Endodermal cell (in vitro differentiated cells): ENCODE measurements around the gene HOXD10. TPM values are rescaled to one million over a fixed set of nuclear protein-coding genes. Genes with fewer than 3 reads are reported as not detected.

Source experiments
- DNase-seq: peaks from one replicate; pipeline ENCODE4 v3.0.0-alpha.2; 2017
- H3K27ac ChIP-seq: 2 replicates; pipeline ENCODE4 v1.5.1; 2013; ENCODE audit warnings: mild to moderate bottlenecking, low read depth, low read length, moderate library complexity
- H3K27me3 ChIP-seq: 2 replicates; pipeline ENCODE4 v1.6.1; 2013; ENCODE audit warnings: mild to moderate bottlenecking, low read length, moderate library complexity; ENCODE audit not compliant: insufficient read depth, control insufficient read depth, poor library complexity, severe bottlenecking
- H3K36me3 ChIP-seq: 2 replicates; pipeline ENCODE4 v1.7.0; 2013; ENCODE audit warnings: mild to moderate bottlenecking, low read length, moderate library complexity; ENCODE audit not compliant: control insufficient read depth, insufficient read depth
- H3K4me1 ChIP-seq: one replicate; pipeline ENCODE4 v1.7.0; 2013; ENCODE audit warnings: low read length; ENCODE audit not compliant: control insufficient read depth, insufficient read depth
- H3K4me3 ChIP-seq: 2 replicates; pipeline ENCODE4 v1.5.1; 2013; ENCODE audit warnings: mild to moderate bottlenecking, low read length, moderate library complexity
- H3K9ac ChIP-seq: 2 replicates; pipeline ENCODE4 v1.6.1; 2013; ENCODE audit warnings: mild to moderate bottlenecking, low read length, moderate library complexity; ENCODE audit not compliant: poor library complexity, severe bottlenecking; ENCODE audit errors: extremely low read depth
- H3K9me3 ChIP-seq: 2 replicates; pipeline ENCODE4 v1.6.1; 2013; ENCODE audit warnings: mild to moderate bottlenecking, low read length, moderate library complexity; ENCODE audit not compliant: control insufficient read depth
- H3K27ac Mint-ChIP-seq: 2 replicates; pipeline ENCODE4 v1.8.0; 2020; ENCODE audit warnings: mixed read lengths
- H3K27me3 Mint-ChIP-seq: 2 replicates; pipeline ENCODE4 v1.8.0; 2021; ENCODE audit warnings: mild to moderate bottlenecking, mixed read lengths; ENCODE audit not compliant: insufficient read depth
- H3K36me3 Mint-ChIP-seq: 2 replicates; pipeline ENCODE4 v1.8.0; 2020; ENCODE audit warnings: low read depth, mixed read lengths
- H3K4me1 Mint-ChIP-seq: 2 replicates; pipeline ENCODE4 v1.8.0; 2020; ENCODE audit warnings: mixed read lengths
- H3K4me3 Mint-ChIP-seq: 2 replicates; pipeline ENCODE4 v1.8.0; 2020; ENCODE audit warnings: mild to moderate bottlenecking, moderate library complexity, mixed read lengths
- H3K9me3 Mint-ChIP-seq: 2 replicates; pipeline ENCODE4 v1.8.0; 2020; ENCODE audit warnings: mild to moderate bottlenecking, mixed read lengths
- CTCF ChIP-seq: fragments of 200-600 bp; sonication (generic); conservative IDR thresholded peaks from 2 replicates; pipeline ENCODE4 v1.5.0; 2021; ENCODE audit warnings: antibody characterized with exemption, mild to moderate bottlenecking
- WGBS, 2 experiments: methylation state at CpG; one replicate each; pipeline versions ENCODE4 v1.1.5 to v1.1.7; 2013; ENCODE audit warnings: missing lambda C conversion rate in 2 of 2, mixed read lengths in 1 of 2; ENCODE audit not compliant: insufficient coverage in 1 of 2, insufficient read length in 1 of 2; 5-methylcytosine and 5-hydroxymethylcytosine counted together
- total RNA-seq, 2 donors: library from RNA; stranded (reverse); fragmentation: NEBNext Ultra II Directional in 1 of 2; extraction: Animal tissue kit (Norgen Biotek cat#: 25700) in 1 of 2; gene quantifications; 2 replicates in 1 of 2; 3 replicates in 1 of 2; pipeline ENCODE4 v1.2.1, GENCODE V29; 2021

The HOXD10 gene
- total RNA-seq, 2 donors from 2014 or later, result not detected

GRCh38 chr2:176118601-176119339 lies 2.2 kb downstream of the HOXD10 start:
- peaks cover 13% of the 10 kb centered on the region for H3K9me3 Mint-ChIP-seq

GRCh38 chr2:176120364-176121189 lies 4.0 kb downstream of the HOXD10 start:
- Histone ChIP-seq H3K27me3 (peaks cover 100% of the 10 kb centered on the region), H3K4me1 (no peaks in the 10 kb centered on the region), H3K36me3 (no peaks in the 10 kb centered on the region), H3K4me3 (no peak overlapping the region), H3K27ac (no peak overlapping the region), H3K9ac (no peak overlapping the region), H3K9me3 (peaks cover 10% of the 10 kb centered on the region)
- peak; percentile 48 for DNase-seq
- peaks cover 99% of the 10 kb centered on the region for H3K27me3 Mint-ChIP-seq
- H3K4me3 Mint-ChIP-seq, result no peak overlapping the region
- no peaks in the 10 kb centered on the region for H3K4me1 Mint-ChIP-seq
- peaks cover 13% of the 10 kb centered on the region for H3K9me3 Mint-ChIP-seq
- peak; percentile 27 for TF ChIP-seq CTCF
- 18 to 24% methylated on average over 6 to 13 of the region's 13 CpGs for WGBS, 2 experiments
- no peak overlapping the region for H3K27ac Mint-ChIP-seq
- no peaks in the 10 kb centered on the region for H3K36me3 Mint-ChIP-seq

More at GRCh38 chr2:176118601-176119339, 2.2 kb downstream of the HOXD10 start:
- H3K27ac Mint-ChIP-seq, result no peak overlapping the region
- TF ChIP-seq CTCF, result peak; percentile 78
- Histone ChIP-seq H3K4me3 (no peak overlapping the region), H3K27me3 (peaks cover 100% of the 10 kb centered on the region), H3K27ac (no peak overlapping the region), H3K36me3 (no peaks in the 10 kb centered on the region), H3K4me1 (no peaks in the 10 kb centered on the region), H3K9ac (no peak overlapping the region), H3K9me3 (peaks cover 10% of the 10 kb centered on the region)
- peak; percentile 85 for DNase-seq
- H3K36me3 Mint-ChIP-seq, result no peaks in the 10 kb centered on the region
- H3K4me3 Mint-ChIP-seq, result no peak overlapping the region
- 7 to 16% methylated on average over 17 to 24 of the region's 24 CpGs for WGBS, 2 experiments
- H3K4me1 Mint-ChIP-seq, result no peaks in the 10 kb centered on the region
- H3K27me3 Mint-ChIP-seq, result peaks cover 99% of the 10 kb centered on the region

GRCh38 chr2:176121190-176122051 lies 4.8 kb downstream of the HOXD10 start:
- 4 to 7% methylated on average over 16 to 53 of the region's 53 CpGs for WGBS, 2 experiments
- no peak overlapping the region for H3K4me3 ChIP-seq
- H3K9ac ChIP-seq, result no peak overlapping the region
- Mint-ChIP-seq H3K4me3 (no peak overlapping the region), H3K9me3 (peaks cover 9% of the 10 kb centered on the region), H3K4me1 (no peaks in the 10 kb centered on the region), H3K27ac (no peak overlapping the region), H3K27me3 (peaks cover 99% of the 10 kb centered on the region), H3K36me3 (no peaks in the 10 kb centered on the region)
- no peak for TF ChIP-seq CTCF
- peaks cover 10% of the 10 kb centered on the region for H3K9me3 ChIP-seq
- H3K36me3 ChIP-seq, result no peaks in the 10 kb centered on the region
- DNase-seq, result peak; percentile 75
- H3K4me1 ChIP-seq, result no peaks in the 10 kb centered on the region
- H3K27ac ChIP-seq, result no peak overlapping the region
- peaks cover 100% of the 10 kb centered on the region for H3K27me3 ChIP-seq
